ENCODE data around the gene NNAT. TPM values are rescaled to one million over a fixed set of nuclear protein-coding genes. Genes with fewer than 3 reads are reported as not detected.
A peak's percentile ranks its signal among the peaks of the same experiment; 100 is the strongest.
"Not testable (repeated sequence)": the region's sequence is repeated elsewhere in the genome, so short reads cannot be mapped to it uniquely, and the experiment has no call there.

NNAT gene
- polyA plus RNA-seq (ENCODE audit: insufficient read length in 4 of 4) = 10 to 100 TPM; 63.6 to 99.8 (median 96.8) TPM

- no peak for DNase-seq (ENCODE audit: low read depth in 4 of 4, low spot score in 3 of 4)
Observed at GRCh38 chr20:37521061-37521771, at the start of gene NNAT. Gene NNAT (plus strand): TSS chr20:37521250. CDS start chr20:37521332, 82 bp downstream.

- DNase-seq (ENCODE audit: low read depth in 4 of 4, low spot score in 3 of 4) = no peak
Observed at GRCh38 chr20:37471741-37472235, 49.3 kb upstream of the NNAT start.

GRCh38 chr20:37472435-37472834, 48.6 kb upstream of the NNAT start:
- not testable (repeated sequence) for DNase-seq (ENCODE audit: low read depth in 4 of 4, low spot score in 3 of 4)

- no peak for DNase-seq (ENCODE audit: low read depth in 4 of 4, low spot score in 3 of 4)
Observed at GRCh38 chr20:37473249-37474000, 47.6 kb upstream of the NNAT start.

- DNase-seq (ENCODE audit: low read depth in 4 of 4, low spot score in 3 of 4) = no peak
Observed at GRCh38 chr20:37474386-37474785, 46.7 kb upstream of the NNAT start.

GRCh38 chr20:37475252-37475651, 45.8 kb upstream of the NNAT start:
- DNase-seq (ENCODE audit: low read depth in 4 of 4, low spot score in 3 of 4) = peak; percentile 16 to 45 (median 36)

- no peak for DNase-seq (ENCODE audit: low read depth in 4 of 4, low spot score in 3 of 4)
Observed at GRCh38 chr20:37477041-37477440, 44.0 kb upstream of the NNAT start.

- no peak for DNase-seq (ENCODE audit: low read depth in 4 of 4, low spot score in 3 of 4)
Observed at GRCh38 chr20:37479266-37479665, 41.8 kb upstream of the NNAT start.

GRCh38 chr20:37479925-37480691, 40.9 kb upstream of the NNAT start:
- no peak for DNase-seq (ENCODE audit: low read depth in 4 of 4, low spot score in 3 of 4)

- DNase-seq (ENCODE audit: low read depth in 4 of 4, low spot score in 3 of 4) = no peak
Observed at GRCh38 chr20:37480919-37481318, 40.1 kb upstream of the NNAT start.

- DNase-seq (ENCODE audit: low read depth in 4 of 4, low spot score in 3 of 4) = no peak
Observed at GRCh38 chr20:37481610-37482009, 39.4 kb upstream of the NNAT start.

GRCh38 chr20:37484331-37484730, 36.7 kb upstream of the NNAT start:
- no peak for DNase-seq (ENCODE audit: low read depth in 4 of 4, low spot score in 3 of 4)

GRCh38 chr20:37486209-37486608, 34.8 kb upstream of the NNAT start:
- DNase-seq (ENCODE audit: low read depth in 4 of 4, low spot score in 3 of 4) = not testable (repeated sequence)

GRCh38 chr20:37490663-37491350, 30.2 kb upstream of the NNAT start:
- no peak for DNase-seq (ENCODE audit: low read depth in 4 of 4, low spot score in 3 of 4)

GRCh38 chr20:37492096-37492625, 28.9 kb upstream of the NNAT start:
- no peak for DNase-seq (ENCODE audit: low read depth in 4 of 4, low spot score in 3 of 4)

GRCh38 chr20:37492945-37493344, 28.1 kb upstream of the NNAT start:
- no peak for DNase-seq (ENCODE audit: low read depth in 4 of 4, low spot score in 3 of 4)

GRCh38 chr20:37494301-37494700, 26.7 kb upstream of the NNAT start:
- DNase-seq (ENCODE audit: low read depth in 4 of 4, low spot score in 3 of 4) = no peak

GRCh38 chr20:37494796-37495195, 26.3 kb upstream of the NNAT start:
- no peak for DNase-seq (ENCODE audit: low read depth in 4 of 4, low spot score in 3 of 4)

- no peak for DNase-seq (ENCODE audit: low read depth in 4 of 4, low spot score in 3 of 4)
Observed at GRCh38 chr20:37498066-37498665, 22.9 kb upstream of the NNAT start.

- DNase-seq (ENCODE audit: low read depth in 4 of 4, low spot score in 3 of 4) = no peak
Observed at GRCh38 chr20:37500311-37500710, 20.7 kb upstream of the NNAT start.
